SK-N-SH treated with all-trans-retinoic acid at 6 μM for 48 hours (cell line): ENCODE results near the gene TSPAN9.

Experiments
- ATAC-seq: fragments of 200-7000 bp; cut with Tn5 transposase; 3 replicates; pipeline ENCODE4 v1.9.1; 2020; ENCODE audit warnings: mild to moderate bottlenecking, moderate library complexity
- ARNTL ChIP-seq: fragments of 450-650 bp; formaldehyde crosslinking; IDR thresholded peaks from 2 replicates; pipeline ENCODE4 v1.5.0; 2020; ENCODE audit warnings: low read depth, mild to moderate bottlenecking, moderate library complexity, borderline replicate concordance
- BACH2 ChIP-seq: fragments of 250-450 bp; sonication (Bioruptor Pico); IDR thresholded peaks from 2 replicates; pipeline ENCODE4 v1.9.0; 2021; ENCODE audit warnings: mild to moderate bottlenecking, borderline replicate concordance
- GLIS3 ChIP-seq: fragments of 250-450 bp; sonication (Bioruptor Pico); IDR thresholded peaks from 2 replicates; pipeline ENCODE4 v1.5.0; 2020; ENCODE audit warnings: mild to moderate bottlenecking, moderate library complexity
- ISL1 ChIP-seq: fragments of 250-450 bp; sonication (Bioruptor Pico); IDR thresholded peaks from 2 replicates; pipeline ENCODE4 v2.1.2; 2022; ENCODE audit warnings: mild to moderate bottlenecking, moderate library complexity
- OSR1 ChIP-seq: fragments of 250-450 bp; sonication (Bioruptor Pico); IDR thresholded peaks from 2 replicates; pipeline ENCODE4 v1.8.0; 2022; ENCODE audit warnings: moderate library complexity, mild to moderate bottlenecking, inconsistent platforms
- PPARA ChIP-seq: fragments of 250-450 bp; sonication (Bioruptor Pico); IDR thresholded peaks from 2 replicates; pipeline ENCODE4 v1.5.0; 2020; ENCODE audit warnings: mild to moderate bottlenecking, borderline replicate concordance
- RARB ChIP-seq: fragments of 250-450 bp; sonication (Bioruptor Pico); IDR thresholded peaks from 2 replicates; pipeline ENCODE4 v1.8.0; 2021; ENCODE audit warnings: mild to moderate bottlenecking, moderate library complexity
- SNAI2 ChIP-seq: fragments of 250-450 bp; sonication (Bioruptor Pico); IDR thresholded peaks from 2 replicates; pipeline ENCODE4 v1.5.0; 2020; ENCODE audit warnings: mild to moderate bottlenecking, moderate library complexity
- TOX ChIP-seq: fragments of 250-450 bp; sonication (Bioruptor Pico); IDR thresholded peaks from 2 replicates; pipeline ENCODE4 v1.8.0; 2021; ENCODE audit warnings: mild to moderate bottlenecking, moderate library complexity, borderline replicate concordance
- ZC3H10 ChIP-seq: fragments of 250-450 bp; sonication (Bioruptor Pico); IDR thresholded peaks from 2 replicates; pipeline ENCODE4 v1.5.1; 2021; ENCODE audit warnings: mild to moderate bottlenecking, moderate library complexity
- ZFP3 ChIP-seq: fragments of 250-450 bp; sonication (Bioruptor Pico); IDR thresholded peaks from 2 replicates; pipeline ENCODE4 v1.5.0; 2020; ENCODE audit warnings: mild to moderate bottlenecking, moderate library complexity
- ZFP30 ChIP-seq: fragments of 450-650 bp; formaldehyde crosslinking; IDR thresholded peaks from 2 replicates; pipeline ENCODE4 v1.5.0; 2022; ENCODE audit warnings: mild to moderate bottlenecking, moderate library complexity
- ZNF565 ChIP-seq: fragments of 450-650 bp; formaldehyde crosslinking; conservative IDR thresholded peaks from 2 replicates; pipeline ENCODE4 v1.5.0; 2020; ENCODE audit warnings: low read depth, mild to moderate bottlenecking, moderate library complexity
- ZNF70 ChIP-seq: fragments of 450-650 bp; formaldehyde crosslinking; IDR thresholded peaks from 2 replicates; pipeline ENCODE4 v1.5.0; 2020; ENCODE audit warnings: mild to moderate bottlenecking, moderate library complexity
- ZNF8 ChIP-seq: fragments of 450-650 bp; formaldehyde crosslinking; IDR thresholded peaks from 2 replicates; pipeline ENCODE4 v1.5.0; 2020; ENCODE audit warnings: mild to moderate bottlenecking, moderate library complexity
- TF ChIP-seq, protein P1 (sequence below): fragments of 250-450 bp; sonication (Bioruptor Pico); IDR thresholded peaks from 2 replicates; pipeline ENCODE4 v1.5.1; 2020; ENCODE audit warnings: low read depth, mild to moderate bottlenecking, moderate library complexity
- TF ChIP-seq, protein P2 (sequence below): fragments of 250-450 bp; sonication (Bioruptor Pico); IDR thresholded peaks from 2 replicates; pipeline ENCODE4 v1.5.1; 2021; ENCODE audit warnings: mild to moderate bottlenecking, moderate library complexity
- TF ChIP-seq, protein P3 (sequence below): fragments of 250-450 bp; sonication (Bioruptor Pico); IDR thresholded peaks from 2 replicates; pipeline ENCODE4 v1.8.0; 2020; ENCODE audit warnings: mild to moderate bottlenecking, moderate library complexity, borderline replicate concordance

TSPAN9 gene

DNA sequence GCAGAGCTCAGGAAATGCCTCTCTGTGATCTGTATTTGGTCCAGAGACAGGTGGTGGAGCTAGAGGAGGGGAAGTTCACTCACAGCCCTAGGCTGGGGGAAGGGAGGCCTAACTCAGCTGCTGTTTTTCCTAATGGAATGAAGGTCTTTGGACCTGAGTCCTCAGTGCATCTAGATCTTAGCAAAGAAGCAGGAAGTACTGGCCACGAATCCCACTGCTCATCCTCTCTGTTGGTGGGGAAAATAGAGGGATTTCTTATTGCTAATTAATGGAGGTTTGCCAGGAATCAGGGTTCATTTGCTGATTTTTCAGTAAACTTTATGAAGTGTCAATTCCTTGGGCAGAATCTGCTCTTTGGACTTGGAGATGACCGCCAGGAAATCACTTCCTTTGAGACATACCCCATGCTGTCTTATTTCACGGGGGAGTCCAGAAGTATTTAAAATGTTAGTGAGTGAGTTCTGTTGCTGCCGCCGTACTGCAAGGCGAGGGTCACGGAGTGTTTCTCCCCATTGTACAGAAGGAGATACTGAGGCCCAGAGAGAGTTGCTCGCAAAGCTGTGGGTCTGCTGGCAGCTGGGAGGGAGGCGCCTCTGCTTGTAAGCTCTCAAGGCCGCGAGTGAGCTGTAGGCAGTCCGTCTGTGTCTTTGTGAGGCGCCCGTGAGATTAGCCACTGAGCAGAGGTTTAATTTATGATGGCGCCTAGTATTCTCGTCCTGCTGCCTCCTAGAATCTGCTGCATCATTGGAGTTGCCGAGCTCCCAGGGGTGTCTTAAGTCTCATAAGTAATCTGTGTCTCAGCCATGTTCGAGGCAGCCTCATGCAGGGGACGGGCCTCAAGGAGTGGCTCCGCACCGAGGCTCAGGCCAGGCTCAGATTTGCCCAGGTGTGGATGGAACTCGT lies 88.2 kb downstream of the TSPAN9 start:
- TF ChIP-seq ARNTL (no peak), ZFP30 (CRISPR knock-in tag) (no peak), PPARA (CRISPR knock-in tag) (no peak), ISL1 (CRISPR knock-in tag) (no peak), ZNF70 (CRISPR knock-in tag) (no peak), ZNF8 (CRISPR knock-in tag) (no peak), RARB (CRISPR knock-in tag) (no peak), SNAI2 (CRISPR knock-in tag) (no peak), BACH2 (CRISPR knock-in tag) (no peak), GLIS3 (CRISPR knock-in tag) (no peak), ZNF565 (no peak), ZFP3 (no peak), OSR1 (CRISPR knock-in tag) (no peak), ZC3H10 (CRISPR knock-in tag) (no peak), TOX (CRISPR knock-in tag) (no peak)
- TF ChIP-seq, protein P1, sequence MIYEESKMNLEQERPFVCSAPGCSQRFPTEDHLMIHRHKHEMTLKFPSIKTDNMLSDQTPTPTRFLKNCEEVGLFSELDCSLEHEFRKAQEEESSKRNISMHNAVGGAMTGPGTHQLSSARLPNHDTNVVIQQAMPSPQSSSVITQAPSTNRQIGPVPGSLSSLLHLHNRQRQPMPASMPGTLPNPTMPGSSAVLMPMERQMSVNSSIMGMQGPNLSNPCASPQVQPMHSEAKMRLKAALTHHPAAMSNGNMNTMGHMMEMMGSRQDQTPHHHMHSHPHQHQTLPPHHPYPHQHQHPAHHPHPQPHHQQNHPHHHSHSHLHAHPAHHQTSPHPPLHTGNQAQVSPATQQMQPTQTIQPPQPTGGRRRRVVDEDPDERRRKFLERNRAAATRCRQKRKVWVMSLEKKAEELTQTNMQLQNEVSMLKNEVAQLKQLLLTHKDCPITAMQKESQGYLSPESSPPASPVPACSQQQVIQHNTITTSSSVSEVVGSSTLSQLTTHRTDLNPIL (CRISPR knock-in tag) = no peak
- TF ChIP-seq, protein P2, sequence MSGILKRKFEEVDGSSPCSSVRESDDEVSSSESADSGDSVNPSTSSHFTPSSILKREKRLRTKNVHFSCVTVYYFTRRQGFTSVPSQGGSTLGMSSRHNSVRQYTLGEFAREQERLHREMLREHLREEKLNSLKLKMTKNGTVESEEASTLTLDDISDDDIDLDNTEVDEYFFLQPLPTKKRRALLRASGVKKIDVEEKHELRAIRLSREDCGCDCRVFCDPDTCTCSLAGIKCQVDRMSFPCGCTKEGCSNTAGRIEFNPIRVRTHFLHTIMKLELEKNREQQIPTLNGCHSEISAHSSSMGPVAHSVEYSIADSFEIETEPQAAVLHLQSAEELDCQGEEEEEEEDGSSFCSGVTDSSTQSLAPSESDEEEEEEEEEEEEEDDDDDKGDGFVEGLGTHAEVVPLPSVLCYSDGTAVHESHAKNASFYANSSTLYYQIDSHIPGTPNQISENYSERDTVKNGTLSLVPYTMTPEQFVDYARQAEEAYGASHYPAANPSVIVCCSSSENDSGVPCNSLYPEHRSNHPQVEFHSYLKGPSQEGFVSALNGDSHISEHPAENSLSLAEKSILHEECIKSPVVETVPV (CRISPR knock-in tag) = no peak
- ATAC-seq = no peak

DNA sequence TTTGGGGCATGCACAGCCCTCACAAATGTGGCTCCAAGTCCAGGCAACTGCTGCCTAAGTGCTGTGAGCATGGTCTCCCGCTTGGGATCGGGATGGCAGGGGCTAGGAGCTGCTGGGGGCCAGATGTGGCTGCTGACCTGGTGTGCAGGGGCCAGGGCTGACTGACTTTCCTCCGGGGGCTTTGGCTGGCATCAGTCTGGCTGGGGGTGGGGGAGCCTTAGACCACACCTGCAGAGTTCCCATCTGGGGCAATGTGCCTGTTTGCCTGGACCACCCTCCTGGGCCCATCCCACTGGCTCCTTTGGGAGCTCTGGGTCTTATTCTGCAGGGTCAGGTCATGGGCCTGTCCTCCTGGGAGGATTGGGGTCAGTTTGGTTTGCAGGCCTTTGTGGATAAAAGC lies 90.5 kb downstream of the TSPAN9 start:
- TF ChIP-seq, protein P3, sequence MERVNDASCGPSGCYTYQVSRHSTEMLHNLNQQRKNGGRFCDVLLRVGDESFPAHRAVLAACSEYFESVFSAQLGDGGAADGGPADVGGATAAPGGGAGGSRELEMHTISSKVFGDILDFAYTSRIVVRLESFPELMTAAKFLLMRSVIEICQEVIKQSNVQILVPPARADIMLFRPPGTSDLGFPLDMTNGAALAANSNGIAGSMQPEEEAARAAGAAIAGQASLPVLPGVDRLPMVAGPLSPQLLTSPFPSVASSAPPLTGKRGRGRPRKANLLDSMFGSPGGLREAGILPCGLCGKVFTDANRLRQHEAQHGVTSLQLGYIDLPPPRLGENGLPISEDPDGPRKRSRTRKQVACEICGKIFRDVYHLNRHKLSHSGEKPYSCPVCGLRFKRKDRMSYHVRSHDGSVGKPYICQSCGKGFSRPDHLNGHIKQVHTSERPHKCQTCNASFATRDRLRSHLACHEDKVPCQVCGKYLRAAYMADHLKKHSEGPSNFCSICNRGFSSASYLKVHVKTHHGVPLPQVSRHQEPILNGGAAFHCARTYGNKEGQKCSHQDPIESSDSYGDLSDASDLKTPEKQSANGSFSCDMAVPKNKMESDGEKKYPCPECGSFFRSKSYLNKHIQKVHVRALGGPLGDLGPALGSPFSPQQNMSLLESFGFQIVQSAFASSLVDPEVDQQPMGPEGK (CRISPR knock-in tag) = no peak
- TF ChIP-seq ZNF8 (CRISPR knock-in tag) (no peak), ZFP30 (CRISPR knock-in tag) (no peak)
- TF ChIP-seq, protein P1 (CRISPR knock-in tag) = no peak
- no peak for ATAC-seq

DNA sequence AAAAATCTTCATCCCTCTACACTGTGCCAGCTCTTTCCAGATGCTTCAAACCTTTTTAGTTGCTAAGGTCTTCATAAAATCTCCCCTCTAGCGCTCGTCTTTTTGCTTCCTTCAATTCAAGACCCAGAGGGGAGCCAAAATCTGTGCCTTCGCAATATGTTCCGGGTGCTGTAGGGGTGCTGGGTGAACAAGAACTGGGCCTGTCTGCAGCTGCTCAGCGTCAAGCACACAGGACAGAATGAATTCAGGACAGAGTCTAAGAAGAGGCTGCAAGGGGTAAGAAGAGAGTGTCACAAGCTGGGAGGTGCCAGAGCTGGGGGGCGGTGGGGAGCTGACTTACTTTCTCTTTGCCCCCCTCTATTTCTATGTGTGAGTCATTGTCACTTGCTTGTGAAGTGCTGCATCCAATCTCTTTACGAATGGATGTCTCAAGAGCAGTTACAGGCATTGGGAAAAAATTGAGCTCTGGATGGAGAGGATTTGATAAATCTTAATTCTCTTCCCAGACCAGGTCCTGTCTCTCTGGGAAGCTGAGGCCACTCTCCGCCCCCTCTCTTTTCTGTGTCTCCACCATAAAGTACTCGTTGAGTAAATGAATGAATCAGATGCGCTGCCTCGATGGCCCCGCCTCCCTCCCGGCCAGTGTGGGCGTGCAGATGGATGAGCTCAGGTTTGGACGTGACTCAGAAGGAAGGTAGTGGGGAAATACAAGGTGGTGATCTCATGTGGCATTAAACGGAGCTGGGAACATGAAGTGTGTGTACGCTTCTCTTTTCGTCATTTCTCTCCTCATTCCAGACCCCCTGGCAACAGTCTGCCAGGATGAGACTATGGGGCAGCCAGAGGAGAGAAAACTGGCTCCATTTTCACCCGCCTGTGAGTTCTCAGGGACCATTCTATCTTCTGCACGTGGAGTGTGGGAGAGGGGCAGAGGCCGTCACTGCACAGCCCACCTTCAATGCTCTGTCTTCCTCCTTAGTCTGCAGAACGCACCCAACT lies 91.3 kb downstream of the TSPAN9 start:
- TF ChIP-seq ISL1 (CRISPR knock-in tag) (peak; percentile 9; the same call in 1 of the 2 replicates), ZC3H10 (CRISPR knock-in tag) (no peak)
- TF ChIP-seq, protein P3 (CRISPR knock-in tag) = 0 out of 2 replicates have a peak, but pooled peaks have one; percentile 22
- TF ChIP-seq, all 23 proteins: peak for 2
- peak; percentile 85 for ATAC-seq
